Astrocyte (in vitro differentiated cells and primary cell): ENCODE results near the gene NLRP11. TPM values are rescaled to one million over a fixed set of nuclear protein-coding genes. Genes with fewer than 3 reads are reported as not detected.
"Not testable (repeated sequence)": the region's sequence is repeated elsewhere in the genome, so short reads cannot be mapped to it uniquely, and the experiment has no call there.

Source experiments
- DNase-seq: peaks from one replicate; pipeline ENCODE4 v3.0.0-alpha.2; 2010; ENCODE audit warnings: low read depth
- FAIRE-seq: peaks from 2 replicates; lab custom pipeline; 2011; peaks lifted over from hg19 to GRCh38; lab: Jason Lieb, UNC
- H2AFZ ChIP-seq: 2 replicates; pipeline ENCODE4 v1.6.0; 2012; ENCODE audit warnings: low read depth, low read length, inconsistent platforms
- H3K27ac ChIP-seq: 2 replicates; pipeline ENCODE4 v1.5.1; 2011; ENCODE audit warnings: low read depth, low read length, inconsistent platforms
- H3K27me3 ChIP-seq: 2 replicates; pipeline ENCODE4 v1.6.0; 2011; ENCODE audit warnings: low read length, inconsistent platforms; ENCODE audit not compliant: insufficient read depth
- H3K36me3 ChIP-seq: 2 replicates; pipeline ENCODE4 v1.5.1; 2011; ENCODE audit warnings: low read length, inconsistent platforms; ENCODE audit not compliant: insufficient read depth
- H3K4me1 ChIP-seq: 2 replicates; pipeline ENCODE4 v1.5.1; 2011; ENCODE audit warnings: low read length, inconsistent platforms; ENCODE audit not compliant: insufficient read depth
- H3K4me2 ChIP-seq: 2 replicates; pipeline ENCODE4 v1.6.0; 2012; ENCODE audit warnings: low read length, inconsistent platforms
- H3K4me3 ChIP-seq: 2 replicates; pipeline ENCODE4 v1.5.1; 2011; ENCODE audit warnings: low read depth, mild to moderate bottlenecking, low read length, inconsistent platforms; ENCODE audit not compliant: insufficient read depth
- H3K79me2 ChIP-seq: 2 replicates; pipeline ENCODE4 v1.6.0; 2012; ENCODE audit warnings: mild to moderate bottlenecking, low read length, inconsistent platforms; ENCODE audit not compliant: insufficient read depth
- H3K9ac ChIP-seq: 2 replicates; pipeline ENCODE4 v1.6.0; 2012; ENCODE audit warnings: mild to moderate bottlenecking, low read length, inconsistent platforms
- H3K9me3 ChIP-seq: 2 replicates; pipeline ENCODE4 v1.5.1; 2012; ENCODE audit warnings: low read depth, mild to moderate bottlenecking, low read length, inconsistent platforms; ENCODE audit not compliant: insufficient read depth
- H4K20me1 ChIP-seq: 2 replicates; pipeline ENCODE4 v1.6.0; 2012; ENCODE audit warnings: low read length, inconsistent platforms; ENCODE audit not compliant: insufficient read depth
- H3K27ac Mint-ChIP-seq: one replicate; pipeline ENCODE4 v1.8.0; 2021; ENCODE audit warnings: mild to moderate bottlenecking, mixed read lengths; ENCODE audit not compliant: unreplicated experiment
- H3K27me3 Mint-ChIP-seq: one replicate; pipeline ENCODE4 v1.8.0; 2021; ENCODE audit warnings: low read depth, mixed read lengths; ENCODE audit not compliant: unreplicated experiment
- H3K36me3 Mint-ChIP-seq: one replicate; pipeline ENCODE4 v1.8.0; 2021; ENCODE audit warnings: low read depth, mixed read lengths; ENCODE audit not compliant: unreplicated experiment
- H3K4me1 Mint-ChIP-seq: one replicate; pipeline ENCODE4 v1.8.0; 2021; ENCODE audit warnings: low read depth, mixed read lengths; ENCODE audit not compliant: unreplicated experiment
- H3K4me3 Mint-ChIP-seq: one replicate; pipeline ENCODE4 v1.8.0; 2021; ENCODE audit warnings: mild to moderate bottlenecking, moderate library complexity, mixed read lengths; ENCODE audit not compliant: unreplicated experiment
- H3K9me3 Mint-ChIP-seq: one replicate; pipeline ENCODE4 v1.8.0; 2021; ENCODE audit warnings: mild to moderate bottlenecking, mixed read lengths; ENCODE audit not compliant: unreplicated experiment
- EZH2 ChIP-seq: IDR thresholded peaks from 2 replicates; pipeline ENCODE4 v1.6.1; 2012; ENCODE audit warnings: mild to moderate bottlenecking, low read length, inconsistent platforms; ENCODE audit not compliant: insufficient read depth
- total RNA-seq: library from RNA; stranded (reverse); gene quantifications from 2 replicates; pipeline ENCODE4 v1.2.1, GENCODE V29; 2021
- TF ChIP-seq, protein P1 (sequence below): IDR thresholded peaks from 2 replicates; pipeline ENCODE4 v1.5.1; 2011; ENCODE audit warnings: low read depth, mild to moderate bottlenecking, inconsistent platforms, low read length, moderate library complexity; ENCODE audit not compliant: insufficient read depth

NLRP11 gene
- total RNA-seq, 1 donor from 2014 or later, result not detected

- H3K9ac ChIP-seq, result no peak overlapping the region
- TF ChIP-seq, protein P1, sequence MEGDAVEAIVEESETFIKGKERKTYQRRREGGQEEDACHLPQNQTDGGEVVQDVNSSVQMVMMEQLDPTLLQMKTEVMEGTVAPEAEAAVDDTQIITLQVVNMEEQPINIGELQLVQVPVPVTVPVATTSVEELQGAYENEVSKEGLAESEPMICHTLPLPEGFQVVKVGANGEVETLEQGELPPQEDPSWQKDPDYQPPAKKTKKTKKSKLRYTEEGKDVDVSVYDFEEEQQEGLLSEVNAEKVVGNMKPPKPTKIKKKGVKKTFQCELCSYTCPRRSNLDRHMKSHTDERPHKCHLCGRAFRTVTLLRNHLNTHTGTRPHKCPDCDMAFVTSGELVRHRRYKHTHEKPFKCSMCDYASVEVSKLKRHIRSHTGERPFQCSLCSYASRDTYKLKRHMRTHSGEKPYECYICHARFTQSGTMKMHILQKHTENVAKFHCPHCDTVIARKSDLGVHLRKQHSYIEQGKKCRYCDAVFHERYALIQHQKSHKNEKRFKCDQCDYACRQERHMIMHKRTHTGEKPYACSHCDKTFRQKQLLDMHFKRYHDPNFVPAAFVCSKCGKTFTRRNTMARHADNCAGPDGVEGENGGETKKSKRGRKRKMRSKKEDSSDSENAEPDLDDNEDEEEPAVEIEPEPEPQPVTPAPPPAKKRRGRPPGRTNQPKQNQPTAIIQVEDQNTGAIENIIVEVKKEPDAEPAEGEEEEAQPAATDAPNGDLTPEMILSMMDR, result no peak
- no peak for TF ChIP-seq EZH2
Observed at GRCh38 chr19:55766466-55766865, 65.3 kb downstream of the NLRP11 start.

DNA sequence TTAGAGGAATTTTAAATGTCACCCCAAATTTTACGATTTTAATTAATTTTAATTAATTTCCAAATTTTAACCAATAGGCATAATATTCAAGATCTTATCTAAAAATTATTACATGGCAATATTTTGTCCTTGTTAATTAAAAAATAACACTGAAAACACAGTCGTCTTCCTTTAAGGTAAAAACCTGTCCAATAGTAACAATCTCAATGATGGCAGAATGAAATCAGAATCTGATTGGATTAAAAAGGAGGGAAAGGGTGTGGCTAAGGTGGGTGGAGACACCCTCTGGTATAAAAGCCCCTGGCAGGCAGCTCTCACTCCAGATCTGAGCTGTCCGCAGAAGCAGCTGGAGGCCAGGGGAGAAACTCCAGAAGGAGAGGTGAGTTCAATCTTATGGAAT lies 73.0 kb downstream of the NLRP11 start, which contains the start of gene RFPL4A:
Gene RFPL4A (plus strand): TSS at position 301 of the 400 bp plus-strand sequence. CDS start 2,704 bp downstream, outside the sequence.
- not testable (repeated sequence) for H3K36me3 ChIP-seq, DNase-seq, H3K4me1 ChIP-seq, H3K4me3 Mint-ChIP-seq, H3K9me3 ChIP-seq, H3K36me3 Mint-ChIP-seq, H3K27ac ChIP-seq, H3K4me3 ChIP-seq, H3K9ac ChIP-seq, H2AFZ ChIP-seq, H3K79me2 ChIP-seq, H3K4me1 Mint-ChIP-seq, H3K4me2 ChIP-seq, H4K20me1 ChIP-seq, H3K27me3 ChIP-seq, H3K27me3 Mint-ChIP-seq, FAIRE-seq, H3K27ac Mint-ChIP-seq
- peaks cover 23% of the 10 kb centered on the region for H3K9me3 Mint-ChIP-seq

More at GRCh38 chr19:55766466-55766865, 65.3 kb downstream of the NLRP11 start:
- peaks cover 12% of the 10 kb centered on the region for H3K9me3 Mint-ChIP-seq
- Histone ChIP-seq H3K4me2 (no peak overlapping the region), H3K79me2 (no peaks in the 10 kb centered on the region), H3K36me3 (no peaks in the 10 kb centered on the region), H3K27ac (no peak overlapping the region), H3K4me1 (no peaks in the 10 kb centered on the region), H3K9me3 (no peaks in the 10 kb centered on the region), H3K27me3 (no peaks in the 10 kb centered on the region), H2AFZ (no peak overlapping the region), H3K4me3 (no peak overlapping the region), H4K20me1 (no peaks in the 10 kb centered on the region)
- H3K27ac Mint-ChIP-seq, result no peak overlapping the region
- no peaks in the 10 kb centered on the region for H3K27me3 Mint-ChIP-seq
- H3K4me1 Mint-ChIP-seq, result no peaks in the 10 kb centered on the region
- H3K36me3 Mint-ChIP-seq, result no peaks in the 10 kb centered on the region
- no peak overlapping the region for H3K4me3 Mint-ChIP-seq
- DNase-seq (no peak), FAIRE-seq (no peak)

DNA sequence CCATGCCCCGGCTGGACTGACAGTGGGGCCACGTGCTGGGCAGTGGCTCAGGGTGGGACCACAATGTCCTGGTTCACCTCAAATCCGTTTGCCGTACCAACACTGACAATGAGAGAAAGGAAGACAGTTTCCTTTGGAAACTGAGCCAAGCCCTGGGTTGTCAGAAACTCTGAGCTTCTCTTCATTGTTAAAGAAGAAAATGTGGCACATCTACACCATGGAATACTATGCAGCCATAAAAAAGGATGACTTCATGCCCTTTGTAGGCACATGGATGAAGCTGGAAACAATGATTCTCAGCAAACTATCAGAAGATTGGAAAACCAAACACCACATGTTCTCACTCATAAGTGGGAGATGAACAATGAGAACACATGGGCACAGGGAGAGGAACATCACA lies 75.0 kb downstream of the NLRP11 start:
- H2AFZ ChIP-seq, H3K79me2 ChIP-seq, H3K36me3 Mint-ChIP-seq, H3K27ac Mint-ChIP-seq, H3K4me3 Mint-ChIP-seq, H3K4me1 ChIP-seq, H3K9me3 ChIP-seq, H3K36me3 ChIP-seq, H3K27ac ChIP-seq, H3K9ac ChIP-seq, H3K4me1 Mint-ChIP-seq, H3K27me3 ChIP-seq, H4K20me1 ChIP-seq, H3K27me3 Mint-ChIP-seq, H3K4me3 ChIP-seq, DNase-seq, FAIRE-seq, H3K4me2 ChIP-seq: not testable (repeated sequence)
- peaks cover 23% of the 10 kb centered on the region for H3K9me3 Mint-ChIP-seq
